Upper lobe of left lung (tissue), 6 donors: ENCODE results near the gene CCDC12. TPM values are rescaled to one million over a fixed set of nuclear protein-coding genes. Genes with fewer than 3 reads are reported as not detected.

ENCODE experiments used
- ATAC-seq, 2 donors: fragments of 200-7000 bp; cut with Tn5 transposase; one replicate each; pipeline ENCODE4 v1.9.1; 2022; ENCODE audit warnings: mild to moderate bottlenecking in 2 of 2, moderate library complexity in 2 of 2; ENCODE audit not compliant: low FRiP score in 2 of 2
- DNase-seq, 2 donors: peaks; one replicate each; pipeline ENCODE4 v3.0.0-alpha.2; 2019 to 2020
- H3K27ac ChIP-seq, 4 donors: fragments of 200-600 bp; sonication (generic); one replicate each; pipeline ENCODE4 v1.5.1; 2016 to 2019
- H3K27me3 ChIP-seq, 4 donors: fragments of 200-600 bp; sonication (generic); one replicate each; pipeline ENCODE4 v1.5.1; 2017 to 2019
- H3K36me3 ChIP-seq, 4 donors: fragments of 200-600 bp; sonication (generic); one replicate each; pipeline ENCODE4 v1.5.1; 2016 to 2019
- H3K4me1 ChIP-seq, 4 donors: fragments of 200-600 bp; sonication (generic); one replicate each; pipeline ENCODE4 v1.5.1; 2018 to 2019
- H3K4me3 ChIP-seq, 4 donors: fragments of 200-600 bp; sonication (generic); one replicate each; pipeline ENCODE4 v1.5.1; 2017 to 2019; ENCODE audit warnings: mild to moderate bottlenecking in 2 of 4, moderate library complexity in 1 of 4
- H3K9me3 ChIP-seq, 4 donors: fragments of 200-600 bp; sonication (generic); one replicate each; pipeline ENCODE4 v1.5.1; 2018 to 2019
- CTCF ChIP-seq, 6 experiments: fragments of 450-650 bp in 4 of 6; fragments of 200-600 bp in 2 of 6; sonication (generic) in 2 of 6; IDR thresholded peaks; one replicate each; pipeline ENCODE4 v1.5.1; 2016 to 2019; ENCODE audit warnings: antibody characterized with exemption in 6 of 6
- EP300 ChIP-seq, 4 donors: sonication (generic); formaldehyde crosslinking; IDR thresholded peaks; one replicate each; pipeline ENCODE4 v1.5.1; 2017; ENCODE audit warnings: antibody characterized with exemption in 4 of 4, control low read depth in 2 of 4
- POLR2A ChIP-seq, 4 donors: fragments of 450-650 bp; IDR thresholded peaks; one replicate each; pipeline ENCODE4 v1.5.1; 2016 to 2017; ENCODE audit warnings: antibody characterized with exemption in 4 of 4, mild to moderate bottlenecking in 2 of 4
- POLR2AphosphoS5 ChIP-seq, 2 donors: sonication (generic); formaldehyde crosslinking; IDR thresholded peaks; one replicate each; pipeline ENCODE4 v1.5.1; 2017; ENCODE audit warnings: antibody characterized with exemption in 2 of 2
- WGBS, 2 donors: methylation state at CpG; one replicate each; pipeline ENCODE4 v1.1.5; 2017 to 2018; 5-methylcytosine and 5-hydroxymethylcytosine counted together
- total RNA-seq, 6 donors: library from RNA; depleted of rRNA in 4 of 6; stranded (reverse); fragments of >200 nt in 4 of 6; gene quantifications; one replicate each; pipeline versions ENCODE4 v1.1.0 to v1.2.1, GENCODE V29; 2016 to 2021
- donor health status: DM: no; HTN: no; CAD: no; lungs with moderate emphysema.
- donor health status: DM: no; HTN: yes; CAD: no; lungs with severe emphysema.

CCDC12 gene
- total RNA-seq, 6 donors from 2014 or later = 42.3 to 93.2 (median 69.8) TPM

- ATAC-seq = no peak
Observed at GRCh38 chr3:46929324-46929723, 47.2 kb downstream of the CCDC12 start.

DNA sequence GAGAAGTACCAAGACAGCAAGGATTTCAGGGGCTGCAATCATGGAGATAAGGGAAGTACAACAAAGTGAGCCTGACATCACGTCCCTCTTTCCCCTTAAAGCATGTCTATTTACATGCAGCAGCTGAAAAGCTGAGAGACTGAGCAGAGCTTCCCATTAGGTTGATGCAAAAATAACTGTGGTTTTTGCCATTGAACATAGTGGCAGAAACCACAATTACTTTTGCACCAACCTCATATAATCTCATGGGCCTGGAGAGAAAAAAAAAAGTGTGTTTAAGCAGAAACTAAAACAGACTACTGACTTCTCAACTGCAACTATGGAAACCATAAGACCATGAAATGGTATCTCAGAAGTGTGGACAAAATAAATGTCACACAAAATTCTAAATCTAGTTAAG, 48.3 kb downstream of the CCDC12 start:
- Histone ChIP-seq H3K4me3 (no peak overlapping the region), H3K36me3 (peaks cover 7 to 34% (median 23%) of the 10 kb centered on the region in 4 donors), H3K27ac (peak overlapping the region; percentile 70 to 90 (median 82)), H3K27me3 (no peaks in the 10 kb centered on the region), H3K4me1 (peaks cover 82 to 87% (median 86%) of the 10 kb centered on the region in 4 donors), H3K9me3 (no peaks in the 10 kb centered on the region)
- ATAC-seq = no peak
- no peak for DNase-seq
- WGBS, 2 donors = 65 to 72% methylated on average over 1 of the region's 1 CpG
- no peak for TF ChIP-seq POLR2A (IDR thresholded peaks at IDR 0.05)
- no peak for TF ChIP-seq POLR2AphosphoS5 (IDR thresholded peaks at IDR 0.05)
- TF ChIP-seq EP300 (IDR thresholded peaks at IDR 0.05) = no peak
- TF ChIP-seq CTCF (IDR thresholded peaks at IDR 0.05) = no peak

More at GRCh38 chr3:46929324-46929723, 47.2 kb downstream of the CCDC12 start:
- Histone ChIP-seq H3K36me3 (peaks cover 7 to 23% (median 15%) of the 10 kb centered on the region in 4 donors), H3K27me3 (no peaks in the 10 kb centered on the region), H3K9me3 (no peaks in the 10 kb centered on the region), H3K4me1 (peaks cover 92 to 95% (median 93%) of the 10 kb centered on the region in 4 donors), H3K4me3 (no peak overlapping the region), H3K27ac (peak overlapping the region; percentile 83 to 90 (median 84))
- TF ChIP-seq POLR2AphosphoS5 (IDR thresholded peaks at IDR 0.05) (no peak), CTCF (IDR thresholded peaks at IDR 0.05) (no peak), POLR2A (IDR thresholded peaks at IDR 0.05) (no peak), EP300 (IDR thresholded peaks at IDR 0.05) (no peak)
- 57 to 72% methylated on average over 2 of the region's 2 CpGs for WGBS, 2 donors
- DNase-seq = peak in 1 of 2 donors; percentile 85

DNA sequence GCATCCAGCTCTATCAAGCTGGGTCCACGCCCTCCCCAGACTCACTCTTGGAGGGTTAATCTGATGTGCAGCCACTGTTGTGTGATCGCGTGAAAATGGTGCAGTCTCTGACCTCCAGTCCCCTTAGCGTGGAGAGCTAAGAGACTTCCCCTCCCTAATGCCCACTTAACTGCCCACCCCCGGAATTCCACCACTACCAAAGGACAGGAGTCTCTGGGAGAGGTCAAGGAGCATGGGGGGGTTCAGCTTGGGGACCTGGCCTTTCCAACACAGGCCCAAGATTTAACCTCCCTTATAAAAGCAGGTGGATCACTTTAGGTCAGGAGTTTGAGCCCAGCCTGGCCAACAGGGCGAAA, 48.8 kb downstream of the CCDC12 start:
- Histone ChIP-seq H3K27me3 (no peaks in the 10 kb centered on the region), H3K9me3 (no peaks in the 10 kb centered on the region), H3K27ac (peak overlapping the region; percentile 70 to 85 (median 76)), H3K36me3 (peaks cover 7 to 40% (median 28%) of the 10 kb centered on the region in 4 donors), H3K4me1 (peaks cover 76 to 81% (median 80%) of the 10 kb centered on the region in 4 donors), H3K4me3 (no peak overlapping the region)
- 83 to 88% methylated on average over 6 of the region's 6 CpGs for WGBS, 2 donors
- ATAC-seq = no peak
- DNase-seq = no peak
- no peak for TF ChIP-seq EP300 (IDR thresholded peaks at IDR 0.05)
- no peak for TF ChIP-seq POLR2A (IDR thresholded peaks at IDR 0.05)
- no peak for TF ChIP-seq POLR2AphosphoS5 (IDR thresholded peaks at IDR 0.05)
- TF ChIP-seq CTCF (IDR thresholded peaks at IDR 0.05) = no peak

DNA sequence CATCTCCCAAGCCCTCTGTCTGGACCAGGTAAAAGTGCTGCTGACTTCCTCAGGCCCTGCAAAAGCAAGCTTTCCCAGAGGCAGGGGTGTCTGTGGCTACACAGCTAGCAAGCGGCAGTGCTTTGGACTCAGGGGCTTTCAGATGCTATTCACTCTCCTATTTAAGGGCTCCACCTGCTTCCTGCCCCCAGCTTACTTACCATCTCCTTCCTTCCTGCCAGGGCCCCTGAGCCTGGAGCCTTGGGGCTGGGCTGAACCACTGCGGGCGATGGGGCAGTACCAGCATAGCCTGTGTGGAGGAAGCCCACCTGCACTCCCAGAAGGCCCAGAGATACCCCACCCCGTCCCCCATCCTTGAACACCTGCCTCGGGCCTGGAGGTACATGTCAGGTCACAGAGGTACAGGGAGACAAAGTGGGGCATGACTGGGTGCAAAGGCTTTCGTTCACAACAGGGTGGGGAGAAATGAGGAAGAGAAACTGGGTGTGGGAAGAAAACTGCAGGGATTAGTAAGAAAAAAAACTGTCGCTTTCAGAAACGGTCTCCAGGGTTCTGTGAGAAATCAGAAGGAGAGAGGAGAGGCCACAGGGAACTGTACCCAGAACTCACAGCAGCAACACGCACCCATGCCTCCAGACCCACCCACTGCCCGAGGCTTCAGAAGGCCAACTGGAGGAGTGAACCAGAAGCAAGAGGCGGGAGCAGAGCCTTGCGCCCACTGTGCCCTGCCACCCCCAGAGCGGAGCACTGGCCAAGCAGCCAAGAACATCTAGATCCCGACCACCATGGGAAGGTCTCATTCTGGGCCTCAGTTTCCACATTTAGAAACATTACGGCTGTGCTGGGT, 49.5 kb downstream of the CCDC12 start:
- no peaks in the 10 kb centered on the region for H3K9me3 ChIP-seq
- no peak overlapping the region for H3K4me3 ChIP-seq
- no peaks in the 10 kb centered on the region for H3K27me3 ChIP-seq
- 58 to 65% methylated on average over 12 to 15 of the region's 15 CpGs for WGBS, 2 donors
- TF ChIP-seq POLR2AphosphoS5 (IDR thresholded peaks at IDR 0.05) (no peak), CTCF (IDR thresholded peaks at IDR 0.05) (no peak), EP300 (IDR thresholded peaks at IDR 0.05) (no peak), POLR2A (IDR thresholded peaks at IDR 0.05) (no peak)
- no peak for DNase-seq
- H3K4me1 ChIP-seq = peaks cover 70 to 75% (median 74%) of the 10 kb centered on the region in 4 donors
- H3K27ac ChIP-seq = peak overlapping the region; percentile 70 to 85 (median 76)
- peaks cover 7 to 46% (median 34%) of the 10 kb centered on the region in 4 donors for H3K36me3 ChIP-seq
- peak in 1 of 2 donors; percentile 42 for ATAC-seq
